Measurements from ENCODE around the gene PLXNA4.

DNA sequence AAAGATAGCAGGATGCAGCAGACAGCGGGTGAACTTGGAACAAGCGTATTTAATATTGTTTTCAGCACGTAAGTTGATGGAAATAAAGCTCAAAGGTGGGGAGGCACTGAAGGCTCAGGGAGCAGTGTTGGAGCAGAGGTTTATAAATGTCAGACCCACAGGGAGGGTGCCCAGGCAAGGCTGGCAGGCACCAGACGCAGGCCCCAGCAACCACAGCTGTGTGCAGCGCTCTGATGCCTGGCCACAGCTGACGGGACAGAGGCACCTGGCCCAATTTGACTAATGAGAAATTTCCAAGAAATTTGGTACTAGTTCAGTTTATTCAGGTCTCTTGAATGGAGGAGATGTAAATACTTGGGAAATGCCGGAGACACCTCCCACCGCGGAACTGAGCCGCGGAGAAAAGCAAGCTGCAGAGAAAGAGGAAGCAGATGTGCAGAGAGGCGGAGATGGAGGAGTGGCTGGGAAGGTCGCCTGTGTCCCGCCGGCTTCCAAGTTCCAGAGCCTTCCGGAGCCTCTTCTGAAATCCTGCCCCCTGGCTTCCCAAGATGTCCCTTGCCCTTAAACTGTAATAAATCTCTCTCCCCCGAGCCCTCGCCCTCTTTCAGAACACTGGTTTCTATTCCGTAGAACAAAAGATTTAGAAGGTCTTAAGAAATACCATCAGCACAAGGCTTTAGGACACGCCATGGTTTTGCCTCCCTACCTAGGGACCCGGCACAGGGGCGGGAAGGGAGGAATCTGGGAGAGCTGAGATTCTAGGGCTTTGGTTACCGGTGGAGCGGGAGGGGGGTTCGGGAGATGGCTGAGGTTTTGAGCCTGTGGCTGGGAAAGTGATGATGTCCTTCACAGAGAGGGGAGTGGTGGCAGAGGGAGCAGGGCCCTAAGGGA, 38.4 kb upstream of the PLXNA4 start:
- TF ChIP-seq, protein P1, sequence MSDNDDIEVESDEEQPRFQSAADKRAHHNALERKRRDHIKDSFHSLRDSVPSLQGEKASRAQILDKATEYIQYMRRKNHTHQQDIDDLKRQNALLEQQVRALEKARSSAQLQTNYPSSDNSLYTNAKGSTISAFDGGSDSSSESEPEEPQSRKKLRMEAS (IDR thresholded peaks at IDR 0.05; ENCODE audit: low read depth, low read length), result no peak
- TF ChIP-seq, protein P2, sequence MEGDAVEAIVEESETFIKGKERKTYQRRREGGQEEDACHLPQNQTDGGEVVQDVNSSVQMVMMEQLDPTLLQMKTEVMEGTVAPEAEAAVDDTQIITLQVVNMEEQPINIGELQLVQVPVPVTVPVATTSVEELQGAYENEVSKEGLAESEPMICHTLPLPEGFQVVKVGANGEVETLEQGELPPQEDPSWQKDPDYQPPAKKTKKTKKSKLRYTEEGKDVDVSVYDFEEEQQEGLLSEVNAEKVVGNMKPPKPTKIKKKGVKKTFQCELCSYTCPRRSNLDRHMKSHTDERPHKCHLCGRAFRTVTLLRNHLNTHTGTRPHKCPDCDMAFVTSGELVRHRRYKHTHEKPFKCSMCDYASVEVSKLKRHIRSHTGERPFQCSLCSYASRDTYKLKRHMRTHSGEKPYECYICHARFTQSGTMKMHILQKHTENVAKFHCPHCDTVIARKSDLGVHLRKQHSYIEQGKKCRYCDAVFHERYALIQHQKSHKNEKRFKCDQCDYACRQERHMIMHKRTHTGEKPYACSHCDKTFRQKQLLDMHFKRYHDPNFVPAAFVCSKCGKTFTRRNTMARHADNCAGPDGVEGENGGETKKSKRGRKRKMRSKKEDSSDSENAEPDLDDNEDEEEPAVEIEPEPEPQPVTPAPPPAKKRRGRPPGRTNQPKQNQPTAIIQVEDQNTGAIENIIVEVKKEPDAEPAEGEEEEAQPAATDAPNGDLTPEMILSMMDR (IDR thresholded peaks at IDR 0.05; ENCODE audit: low read depth, low read length), result no peak
